ENCODE results near the gene TLE4. TPM values are rescaled to one million over a fixed set of nuclear protein-coding genes. Genes with fewer than 3 reads are reported as not detected.
"Not testable (repeated sequence)": the region's sequence is repeated elsewhere in the genome, so short reads cannot be mapped to it uniquely, and the experiment has no call there.

Gene TLE4
- polyA plus RNA-seq (ENCODE audit: low read depth in 6 of 6): 10 to 100 TPM; 13.1 to 34.6 (median 26.0) TPM

DNA sequence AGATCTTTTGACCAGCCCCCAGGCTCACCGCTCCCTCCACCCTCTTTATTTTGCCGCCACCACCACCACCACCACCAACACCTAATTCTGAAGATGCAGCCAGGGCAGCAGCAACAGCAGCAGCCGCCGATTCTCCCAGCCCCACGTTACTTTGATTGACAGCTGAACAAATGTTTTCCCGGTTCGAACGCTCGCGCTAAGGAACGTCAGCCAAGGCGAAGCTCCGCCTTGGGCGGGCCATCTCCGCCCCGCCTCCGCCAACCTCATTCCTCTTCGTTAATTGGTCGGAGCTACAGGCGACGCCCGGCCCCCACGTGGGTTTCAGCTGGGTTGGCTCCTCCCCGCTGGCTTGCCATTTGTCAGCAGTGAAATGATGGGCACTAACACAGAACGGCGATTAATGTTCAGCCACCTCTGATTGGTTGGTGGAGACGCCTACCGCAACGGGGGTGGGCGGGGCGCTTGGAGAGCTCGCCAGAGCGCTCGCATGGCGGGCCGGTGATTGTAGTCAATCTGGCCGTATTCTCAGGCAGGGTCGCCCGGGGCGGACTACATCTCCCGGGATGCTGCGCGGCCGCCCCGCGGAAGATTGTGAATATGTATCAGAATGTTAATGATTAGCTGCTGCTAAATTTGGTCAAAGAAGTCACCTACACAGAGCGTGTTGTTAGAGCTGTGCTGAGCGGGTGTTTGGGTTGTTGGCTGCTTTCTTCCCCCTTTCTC is at the start of gene TLE4:
TSS of gene TLE4 (plus strand) at position 657 of the 723 bp plus-strand sequence. CDS start 826 bp downstream, outside the sequence.
- peak within 1 kb of the TSS in 2 of 6 donors; percentile 74 to 76 for H3K27ac Mint-ChIP-seq
- H3K4me1 Mint-ChIP-seq: peaks cover 23 to 35% (median 29%) of the 10 kb centered on the region in 3 donors
- H3K36me3 Mint-ChIP-seq: no peaks in the 10 kb centered on the region
- peaks cover 8 to 11% (median 9%) of the 10 kb centered on the region in 3 donors for H3K27me3 Mint-ChIP-seq
- no peaks in the 10 kb centered on the region for H3K9me3 Mint-ChIP-seq
- H3K4me3 Mint-ChIP-seq: peak within 1 kb of the TSS in 6 of 8 donors; percentile 73 to 92 (median 84)
- ATAC-seq (ENCODE audit: low read depth in 2 of 2): peak; percentile 79 to 80
- peak; percentile 100 for DNase-seq

DNA sequence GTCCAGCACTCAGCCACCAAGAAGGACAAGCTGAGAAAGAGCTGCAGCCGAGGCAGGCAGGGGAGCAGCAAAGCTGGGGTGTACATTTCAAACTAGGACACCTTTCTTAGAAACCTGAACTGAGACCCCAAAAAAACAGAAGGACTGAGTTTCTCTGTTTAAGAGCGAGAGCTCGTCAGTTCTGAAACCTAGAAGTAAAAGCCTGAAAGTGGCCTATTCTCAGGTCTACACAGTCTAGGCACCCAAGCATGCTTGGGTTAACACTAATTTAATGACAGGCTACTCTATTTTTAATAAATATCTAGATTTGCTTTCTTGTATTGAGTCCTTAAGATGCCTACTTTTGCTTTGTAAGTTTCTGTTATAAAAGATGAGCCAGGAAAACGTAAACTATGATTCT is 49.0 kb upstream of the TLE4 start:
- Mint-ChIP-seq H3K9me3 (peaks cover 0 to 13% (median 5%) of the 10 kb centered on the region in 7 donors), H3K27ac (no peak overlapping the region), H3K36me3 (no peaks in the 10 kb centered on the region), H3K4me3 (no peak overlapping the region), H3K4me1 (no peaks in the 10 kb centered on the region), H3K27me3 (peaks cover 0 to 4% (median 0%) of the 10 kb centered on the region in 3 donors)
- ATAC-seq (ENCODE audit: low read depth in 2 of 2) (no peak), DNase-seq (no peak)

DNA sequence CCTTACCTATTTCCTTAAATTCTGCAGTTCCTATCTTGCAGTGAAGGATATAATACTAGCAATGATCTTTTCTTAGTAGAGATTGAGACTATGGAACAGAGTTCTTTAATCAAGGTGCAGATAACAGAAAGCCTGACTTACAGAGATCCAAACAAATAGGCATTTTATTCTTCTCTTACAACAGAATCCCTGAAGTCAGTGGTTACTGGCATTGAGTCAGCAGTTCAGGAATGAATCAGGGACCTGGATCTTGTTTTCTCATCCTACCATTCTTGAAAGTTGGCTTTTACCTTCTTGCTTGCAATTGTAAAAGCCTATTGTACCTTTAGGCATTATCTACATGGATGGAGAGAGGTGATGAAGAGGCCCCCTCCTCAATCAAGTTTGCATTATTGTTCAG is 47.5 kb upstream of the TLE4 start:
- Mint-ChIP-seq H3K9me3 (peaks cover 0 to 13% (median 5%) of the 10 kb centered on the region in 7 donors), H3K27me3 (no peaks in the 10 kb centered on the region), H3K4me1 (no peaks in the 10 kb centered on the region), H3K27ac (no peak overlapping the region), H3K36me3 (no peaks in the 10 kb centered on the region), H3K4me3 (no peak overlapping the region)
- ATAC-seq (ENCODE audit: low read depth in 2 of 2) (no peak), DNase-seq (no peak)

DNA sequence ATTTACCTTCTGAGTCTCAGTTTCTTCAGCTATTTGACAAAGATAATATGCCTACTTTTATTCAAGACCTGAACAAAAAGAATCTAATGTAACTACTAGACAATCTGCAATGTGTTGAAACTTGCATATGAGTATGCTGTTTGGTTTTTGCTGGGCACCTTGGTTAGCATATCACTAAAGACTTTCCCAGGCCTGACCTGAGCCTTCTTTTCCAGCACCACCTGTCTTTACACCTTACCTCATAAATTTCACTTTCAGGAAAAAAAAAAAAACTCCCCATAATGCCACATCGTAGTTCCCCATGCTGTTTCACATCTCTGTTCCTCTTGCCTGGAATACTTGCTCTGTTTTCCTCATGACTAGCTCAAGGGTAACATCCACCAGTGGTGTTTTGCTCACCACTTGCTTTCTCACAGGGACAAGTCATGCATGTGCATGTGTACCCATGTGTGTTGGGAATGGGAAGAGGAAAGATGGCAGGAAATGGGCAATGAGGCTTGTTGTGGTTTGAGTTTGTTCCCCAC is 45.6 kb upstream of the TLE4 start:
- no peak overlapping the region for H3K27ac Mint-ChIP-seq
- H3K4me1 Mint-ChIP-seq: no peaks in the 10 kb centered on the region
- no peak for ATAC-seq (ENCODE audit: low read depth in 2 of 2)
- no peak overlapping the region for H3K4me3 Mint-ChIP-seq
- peaks cover 0 to 13% (median 5%) of the 10 kb centered on the region in 7 donors for H3K9me3 Mint-ChIP-seq
- no peak for DNase-seq
- no peaks in the 10 kb centered on the region for H3K27me3 Mint-ChIP-seq
- H3K36me3 Mint-ChIP-seq: peaks cover 0 to under 1% of the 10 kb centered on the region in 2 donors

DNA sequence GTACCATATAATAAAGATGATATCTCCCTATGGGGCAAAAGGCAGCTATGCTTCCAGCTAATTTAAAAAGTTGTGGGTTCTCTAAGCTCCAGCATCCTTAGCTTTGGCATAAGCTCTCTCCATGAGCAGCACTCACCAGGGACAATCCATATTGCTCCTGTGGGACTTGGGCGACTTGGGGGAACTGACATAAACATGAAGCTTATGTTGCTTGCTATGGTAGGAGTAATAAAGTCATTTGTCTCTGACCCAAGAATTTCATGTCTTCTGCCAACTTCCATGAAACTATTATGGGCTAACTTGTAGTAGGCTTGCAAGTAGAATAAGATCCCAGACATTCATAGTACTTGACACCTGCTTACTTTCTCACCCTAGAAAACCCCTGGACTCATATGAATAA is 36.2 kb upstream of the TLE4 start:
- Mint-ChIP-seq H3K27ac (no peak overlapping the region), H3K27me3 (peaks cover 5 to 18% (median 6%) of the 10 kb centered on the region in 3 donors), H3K4me3 (no peak overlapping the region), H3K9me3 (peaks cover 0 to 17% (median 2%) of the 10 kb centered on the region in 7 donors), H3K36me3 (peaks cover 0 to 5% of the 10 kb centered on the region in 2 donors), H3K4me1 (no peaks in the 10 kb centered on the region)
- no peak for ATAC-seq (ENCODE audit: low read depth in 2 of 2)
- no peak for DNase-seq

DNA sequence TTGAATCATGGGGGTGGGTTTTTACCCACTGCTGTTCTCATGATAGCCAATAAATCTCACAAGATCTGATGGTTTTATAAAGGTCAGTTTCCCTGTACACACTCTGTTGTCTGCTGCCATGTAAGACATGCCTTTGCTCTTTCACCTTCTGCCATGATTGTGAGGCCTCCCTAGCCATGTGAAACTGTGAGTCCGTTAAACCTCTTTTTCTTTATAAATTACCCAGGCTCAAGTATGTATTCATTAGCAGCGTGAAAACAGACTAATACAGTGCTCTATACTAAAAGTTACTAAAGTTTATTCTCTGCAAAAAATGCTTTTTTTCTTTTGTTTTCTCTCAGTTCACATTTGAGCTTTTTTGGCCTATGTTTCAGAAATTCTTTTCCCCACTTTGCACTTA is 33.9 kb upstream of the TLE4 start:
- no peak overlapping the region for H3K4me3 Mint-ChIP-seq
- peaks cover 0 to 17% (median 2%) of the 10 kb centered on the region in 7 donors for H3K9me3 Mint-ChIP-seq
- H3K27me3 Mint-ChIP-seq: peaks cover 2 to 23% (median 10%) of the 10 kb centered on the region in 3 donors
- H3K4me1 Mint-ChIP-seq: no peaks in the 10 kb centered on the region
- ATAC-seq (ENCODE audit: low read depth in 2 of 2) (no peak), DNase-seq (no peak)
- H3K27ac Mint-ChIP-seq: no peak overlapping the region
- H3K36me3 Mint-ChIP-seq: peaks cover 2 to 4% of the 10 kb centered on the region in 2 donors

DNA sequence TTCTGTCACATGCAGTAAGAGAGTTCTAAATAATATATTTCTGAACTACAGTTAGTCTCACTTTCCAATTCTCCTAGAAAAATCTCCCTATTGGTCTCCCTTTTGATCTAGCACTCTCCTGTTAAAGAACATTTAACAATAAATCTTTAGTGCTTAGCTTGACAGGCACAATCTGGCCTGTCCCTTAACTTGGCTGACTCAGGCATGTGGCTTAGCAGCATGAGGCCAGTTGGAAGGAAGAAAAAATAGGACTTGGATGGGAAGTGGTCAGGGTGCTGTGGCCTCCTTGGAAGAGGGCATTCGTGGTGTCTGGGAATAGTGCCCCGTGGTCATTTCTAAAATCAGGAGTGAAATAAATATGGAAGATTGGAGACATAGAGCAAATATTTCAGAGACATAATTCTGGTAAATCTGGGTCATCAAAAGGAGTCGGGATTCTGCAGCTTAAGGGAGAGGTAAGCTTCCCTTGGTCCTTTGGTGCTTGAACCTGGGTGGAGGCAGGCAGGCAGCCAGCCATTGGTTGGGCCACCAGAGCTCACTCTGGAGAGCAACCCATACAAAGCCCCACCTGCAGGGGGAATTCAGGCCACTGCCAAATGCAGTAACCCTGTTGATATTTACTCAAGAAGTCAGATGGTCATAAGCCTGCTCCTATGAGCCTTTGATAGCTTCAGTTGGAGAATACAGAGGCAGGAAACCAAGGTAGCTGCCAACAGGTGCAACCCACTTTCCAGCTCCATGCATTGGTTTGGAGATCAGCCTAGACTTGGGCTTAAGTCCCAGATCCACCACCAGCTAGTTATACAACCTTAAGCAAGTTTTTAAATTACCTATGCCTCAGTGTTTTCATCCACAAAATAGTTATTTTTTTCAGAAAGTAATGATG is 28.8 kb upstream of the TLE4 start:
- peaks cover 4 to 16% of the 10 kb centered on the region in 2 donors for H3K36me3 Mint-ChIP-seq
- DNase-seq (no peak), ATAC-seq (ENCODE audit: low read depth in 2 of 2) (no peak)
- H3K4me1 Mint-ChIP-seq: peaks cover 4 to 7% (median 5%) of the 10 kb centered on the region in 3 donors
- peaks cover 3 to 39% (median 36%) of the 10 kb centered on the region in 3 donors for H3K27me3 Mint-ChIP-seq
- peaks cover 0 to 20% (median 16%) of the 10 kb centered on the region in 7 donors for H3K9me3 Mint-ChIP-seq
- no peak overlapping the region for H3K27ac Mint-ChIP-seq
- no peak overlapping the region for H3K4me3 Mint-ChIP-seq

DNA sequence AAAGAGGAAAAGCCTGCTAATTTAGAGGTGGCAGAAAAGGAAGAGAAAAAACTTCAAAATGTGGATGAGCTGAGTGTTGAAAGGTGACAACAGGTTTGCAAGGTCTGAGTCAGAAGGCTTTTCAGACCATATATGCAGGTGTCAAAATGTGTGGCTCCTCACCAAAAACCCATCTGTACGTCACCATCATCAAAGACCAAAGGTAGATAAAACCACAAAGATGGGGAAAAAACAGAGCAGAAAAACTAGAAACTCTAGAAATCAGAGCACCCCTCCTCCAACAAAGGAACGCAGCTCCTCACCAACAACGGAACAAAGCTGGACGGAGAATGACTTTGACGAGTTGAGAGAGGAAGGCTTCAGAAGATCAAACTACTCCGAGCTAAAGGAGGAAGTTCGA is 27.4 kb upstream of the TLE4 start:
- H3K4me3 Mint-ChIP-seq; ATAC-seq (ENCODE audit: low read depth in 2 of 2); DNase-seq; H3K4me1 Mint-ChIP-seq; H3K27ac Mint-ChIP-seq: not testable (repeated sequence)
- H3K36me3 Mint-ChIP-seq: peaks cover 4 to 16% of the 10 kb centered on the region in 2 donors
- peaks cover 3 to 29% (median 29%) of the 10 kb centered on the region in 3 donors for H3K27me3 Mint-ChIP-seq
- H3K9me3 Mint-ChIP-seq: peaks cover 0 to 20% (median 16%) of the 10 kb centered on the region in 7 donors

DNA sequence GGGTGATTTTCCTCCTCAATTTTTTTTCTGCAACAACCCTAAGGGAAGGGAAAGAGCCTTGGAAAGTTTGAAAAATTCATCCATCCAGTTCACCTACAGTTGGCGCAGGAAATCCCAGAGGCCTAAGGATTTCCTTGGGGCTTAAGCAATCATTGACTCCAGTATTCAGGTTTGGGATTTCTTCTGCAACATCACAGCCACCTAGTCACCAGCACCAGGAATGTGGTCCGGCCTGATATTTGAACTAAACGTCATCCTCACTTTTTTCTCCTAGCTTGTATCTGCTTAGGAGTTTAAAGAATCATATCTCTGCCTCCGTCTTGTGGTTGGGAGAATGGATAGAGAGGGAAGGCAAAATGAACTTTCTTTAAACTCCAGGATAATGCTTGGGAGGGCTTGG is 20.2 kb upstream of the TLE4 start:
- ATAC-seq (ENCODE audit: low read depth in 2 of 2): no peak
- no peak for DNase-seq
- Mint-ChIP-seq H3K36me3 (no peaks in the 10 kb centered on the region), H3K9me3 (peaks cover 0 to 5% (median 2%) of the 10 kb centered on the region in 7 donors), H3K27ac (no peak overlapping the region), H3K4me3 (no peak overlapping the region), H3K27me3 (peaks cover 0 to 4% (median 0%) of the 10 kb centered on the region in 3 donors), H3K4me1 (no peaks in the 10 kb centered on the region)

DNA sequence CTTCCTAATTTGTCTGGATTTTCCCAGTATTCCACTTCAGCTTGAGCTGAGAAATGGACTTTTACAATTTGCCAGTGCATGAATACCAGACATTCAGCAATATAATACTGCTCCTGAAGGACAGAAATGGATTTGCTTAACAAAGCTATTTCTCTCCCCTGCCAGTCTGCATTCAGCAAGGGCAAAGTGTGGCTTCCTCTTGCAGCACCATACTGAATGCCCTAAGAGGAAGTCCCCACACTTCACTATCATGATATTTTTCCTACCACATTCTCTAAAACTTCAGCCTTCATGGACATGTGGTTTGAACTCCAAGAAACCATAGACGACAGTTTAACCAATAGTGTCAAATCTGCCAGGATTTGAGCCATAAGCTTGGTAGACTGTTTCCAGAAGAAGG is 19.8 kb upstream of the TLE4 start:
- Mint-ChIP-seq H3K9me3 (peaks cover 0 to 5% (median 0%) of the 10 kb centered on the region in 7 donors), H3K27ac (no peak overlapping the region), H3K27me3 (peaks cover 0 to under 1% (median 0%) of the 10 kb centered on the region in 3 donors), H3K4me3 (no peak overlapping the region), H3K4me1 (no peaks in the 10 kb centered on the region), H3K36me3 (no peaks in the 10 kb centered on the region)
- DNase-seq (no peak), ATAC-seq (ENCODE audit: low read depth in 2 of 2) (no peak)

DNA sequence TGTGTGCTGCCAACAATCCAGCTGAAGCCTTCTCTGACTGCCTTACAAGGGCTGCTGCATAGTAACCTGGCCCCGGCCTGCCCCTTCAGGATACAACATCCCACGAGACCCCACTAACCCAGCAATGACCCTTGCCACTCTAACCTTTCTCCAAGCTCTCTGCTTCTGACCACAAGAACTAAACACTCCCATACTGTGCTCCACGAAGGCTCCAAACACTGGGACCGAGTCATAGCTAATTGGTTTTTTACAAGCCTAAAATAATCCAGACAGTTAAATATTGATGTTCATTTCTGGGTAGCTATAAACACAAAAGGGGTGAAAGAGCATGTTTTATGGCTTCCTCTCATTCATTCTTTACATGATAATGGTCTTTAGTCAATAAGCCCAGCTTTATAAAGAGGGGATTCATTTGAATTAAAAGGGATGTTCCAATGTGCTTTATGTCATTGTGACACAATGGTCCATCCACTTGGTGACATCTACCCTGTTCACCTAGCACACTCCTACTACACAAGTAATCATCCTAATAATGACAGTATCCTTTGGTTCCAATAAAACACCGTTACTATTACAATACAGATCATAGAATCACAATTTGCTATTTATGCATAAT is 16.2 kb upstream of the TLE4 start:
- Mint-ChIP-seq H3K4me3 (no peak overlapping the region), H3K27ac (peak overlapping the region in 1 of 6 donors; percentile 5), H3K36me3 (no peaks in the 10 kb centered on the region), H3K4me1 (no peaks in the 10 kb centered on the region), H3K9me3 (no peaks in the 10 kb centered on the region), H3K27me3 (no peaks in the 10 kb centered on the region)
- ATAC-seq (ENCODE audit: low read depth in 2 of 2) (no peak), DNase-seq (no peak)

DNA sequence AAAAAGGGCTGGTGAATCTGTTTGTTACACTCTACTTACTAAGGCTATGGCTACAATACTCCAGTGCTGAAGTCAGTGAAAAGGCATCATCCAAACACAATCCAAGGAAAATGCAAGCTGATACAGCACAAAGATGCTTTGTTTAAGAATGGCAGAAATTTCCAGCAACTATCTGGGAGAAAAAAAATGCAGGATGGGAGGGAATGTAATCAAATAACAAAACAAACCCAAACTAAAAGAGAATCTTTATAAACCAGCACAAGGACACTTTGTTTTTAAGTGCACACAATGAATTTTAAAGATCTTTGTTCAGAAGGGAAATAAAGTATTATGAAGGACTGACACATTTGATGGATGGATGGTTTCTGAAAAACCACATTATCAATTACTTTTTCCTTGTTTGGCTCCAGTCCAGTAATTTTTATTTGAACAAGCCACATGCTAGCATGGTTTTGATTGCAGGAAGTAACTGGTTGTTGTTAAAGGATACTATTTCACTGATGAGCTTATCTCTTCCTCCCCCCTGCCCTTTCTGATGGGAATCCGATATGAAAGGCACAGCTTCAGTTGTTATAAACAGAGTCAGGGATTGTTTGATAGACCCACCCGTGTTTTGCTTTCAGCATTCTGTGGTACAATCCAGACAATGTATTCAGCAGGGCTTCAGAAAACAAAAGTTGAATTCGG is 12.1 kb upstream of the TLE4 start:
- DNase-seq: no peak
- Mint-ChIP-seq H3K27ac (no peak overlapping the region), H3K36me3 (peaks cover 0 to 4% of the 10 kb centered on the region in 2 donors), H3K9me3 (no peaks in the 10 kb centered on the region), H3K4me1 (no peaks in the 10 kb centered on the region), H3K4me3 (no peak overlapping the region), H3K27me3 (peaks cover 6 to 9% (median 8%) of the 10 kb centered on the region in 3 donors)
- no peak for ATAC-seq (ENCODE audit: low read depth in 2 of 2)
